Activated CD8-positive, alpha-beta memory T cell treated with anti-CD3 and anti-CD28 coated beads for 36 hours (primary cell): ENCODE data around the gene F7. TPM values are rescaled to one million over a fixed set of nuclear protein-coding genes. Genes with fewer than 3 reads are reported as not detected.

Source experiments
- CTCF ChIA-PET: fragments of 350-600 bp; sonication (Branson Sonifier 250); formaldehyde crosslinking; loops from one replicate; lab custom pipeline; 2021; ENCODE audit warnings: antibody characterized with exemption; lab: Charles Lee
- POLR2A ChIA-PET: fragments of 350-600 bp; sonication (Branson Sonifier 250); formaldehyde crosslinking; loops from one replicate; lab custom pipeline; 2021; ENCODE audit warnings: antibody characterized with exemption; lab: Charles Lee
- total RNA-seq, 2 experiments: library from RNA; stranded (reverse); gene quantifications; one replicate each; pipeline ENCODE4 v1.2.3, GENCODE V29; 2021

Gene F7
- total RNA-seq, 2 experiments from 2014 or later = 0.30 to 0.46 TPM

DNA sequence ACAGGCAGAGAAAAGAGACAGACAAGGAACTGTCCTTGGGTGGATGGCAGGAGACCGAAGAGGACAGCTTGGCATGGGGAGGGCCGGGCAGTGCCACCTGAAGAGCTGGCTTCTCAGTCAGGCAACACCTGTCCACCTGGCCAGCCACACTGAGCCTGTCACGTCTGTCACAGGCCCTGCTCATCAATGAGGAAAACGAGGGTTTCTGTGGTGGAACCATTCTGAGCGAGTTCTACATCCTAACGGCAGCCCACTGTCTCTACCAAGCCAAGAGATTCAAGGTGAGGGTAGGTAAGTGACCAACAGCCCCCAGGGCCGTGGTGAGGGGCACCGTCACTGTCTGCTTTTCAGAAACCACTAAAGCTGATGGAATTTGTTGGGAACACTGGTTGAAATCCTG, 41.6 kb downstream of the F7 start:
- POLR2A ChIA-PET = no interaction called here
- CTCF ChIA-PET = no interaction called here

DNA sequence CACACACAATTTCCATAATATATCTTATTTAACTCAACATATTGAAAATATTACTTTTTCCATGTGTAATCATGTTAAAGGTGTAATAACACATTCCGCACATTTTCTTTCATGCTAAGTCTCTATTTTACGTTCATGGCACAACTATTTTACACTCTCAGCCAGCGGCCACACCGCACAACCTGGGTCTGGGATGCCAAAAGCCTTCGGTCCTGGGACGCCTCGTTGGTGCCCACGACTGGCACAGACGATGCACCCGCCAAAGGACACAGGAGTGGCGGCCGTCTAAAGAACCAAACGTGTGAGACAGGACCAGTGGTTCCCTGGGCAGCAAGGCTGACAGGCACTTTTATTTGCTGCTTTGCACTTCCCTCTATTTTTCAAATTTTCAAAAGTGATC, 42.8 kb downstream of the F7 start:
- ChIA-PET POLR2A (no interaction called here), CTCF (no interaction called here)

- CTCF ChIA-PET = no interaction called here
- POLR2A ChIA-PET = no interaction called here
Measured at GRCh38 chr13:113148940-113149503, 43.4 kb downstream of the F7 start.

DNA sequence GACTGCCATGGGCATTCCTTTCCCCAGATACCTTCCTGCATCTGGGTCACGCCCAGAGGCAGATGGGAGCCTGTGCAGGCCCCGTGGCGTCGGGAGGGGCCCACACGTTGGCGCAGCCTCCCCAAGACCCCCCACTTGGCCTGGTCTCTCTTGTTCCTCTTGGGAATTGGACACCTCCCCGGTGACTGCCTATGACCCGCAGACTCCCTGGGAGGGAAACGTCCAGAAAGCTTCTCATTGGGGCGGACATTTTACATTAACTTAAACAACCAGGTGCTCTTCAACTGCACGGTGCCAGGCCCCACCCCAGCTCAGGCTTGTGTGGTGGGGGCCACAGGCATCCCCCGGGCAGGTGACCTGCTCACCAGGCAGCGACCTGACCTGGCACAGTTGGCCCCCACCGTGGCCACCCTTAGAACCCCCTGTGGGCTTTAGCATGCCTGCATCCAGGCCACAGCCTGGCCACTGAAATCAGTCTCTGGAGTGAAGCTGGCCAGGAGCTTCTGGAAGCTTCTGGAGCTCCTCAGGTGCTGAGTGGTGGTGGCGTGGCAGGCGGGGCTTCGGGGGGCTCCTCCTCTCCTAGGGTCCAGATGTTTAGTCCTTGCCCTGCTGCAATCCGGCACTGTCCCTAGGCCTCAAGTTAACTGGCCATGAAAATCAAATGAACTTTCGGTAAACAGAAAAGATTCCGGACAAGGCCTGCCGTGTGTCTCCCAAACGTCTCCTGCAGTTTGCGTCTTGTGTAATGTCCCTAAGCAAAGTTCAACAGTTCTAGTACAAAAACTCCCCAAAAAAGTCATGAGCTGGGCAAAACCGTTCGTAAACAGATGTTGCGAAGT, 44.3 kb downstream of the F7 start:
- CTCF ChIA-PET = no interaction called here
- POLR2A ChIA-PET = no interaction called here

DNA sequence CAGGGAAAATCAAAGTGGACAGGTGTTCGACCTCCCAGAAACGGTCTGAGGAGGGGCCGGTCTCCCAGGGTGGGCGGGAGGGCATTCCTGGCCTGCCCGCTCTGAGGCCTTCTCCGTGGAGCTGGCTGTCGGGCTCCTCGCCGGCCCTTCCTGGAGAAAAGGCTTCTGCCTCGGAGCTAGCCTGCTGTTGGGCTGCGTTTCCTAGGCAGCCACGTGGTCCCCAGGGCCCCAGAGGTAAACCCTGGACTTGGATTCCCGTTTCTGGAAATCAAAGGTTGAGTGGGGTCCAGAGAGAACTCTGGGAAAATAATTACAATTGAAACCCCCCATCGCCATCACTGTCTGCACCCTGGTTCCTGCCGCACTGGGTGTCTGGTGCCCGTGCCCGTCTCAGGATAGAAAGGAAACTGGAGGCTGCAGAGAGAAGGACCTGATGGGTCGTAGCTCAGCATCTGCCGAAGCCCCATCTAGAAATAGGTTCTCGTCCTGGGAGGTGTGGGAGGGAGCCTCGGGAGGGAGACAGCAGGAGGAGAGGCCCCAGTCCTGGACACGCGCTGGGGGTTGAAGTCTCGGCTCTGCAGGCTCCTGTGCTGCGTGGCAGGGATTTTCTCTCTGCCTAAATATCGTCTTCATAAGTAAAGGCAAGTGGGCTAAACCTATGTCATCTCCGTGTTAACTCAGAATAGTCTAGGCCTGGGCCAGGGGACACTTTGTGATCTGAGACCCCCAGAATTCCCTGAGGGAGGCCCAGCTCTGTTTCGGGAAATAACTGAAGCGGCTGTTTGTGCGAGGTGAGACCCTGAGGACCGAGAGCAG, 45.2 kb downstream of the F7 start:
- CTCF ChIA-PET = interaction anchor here (1.0 kb wide), 1 partner anchor 9 kb away, joined by 3 read pairs; no protein-coding TSS in a partner anchor

GRCh38 chr13:113151745-113152690, 46.4 kb downstream of the F7 start:
- ChIA-PET POLR2A (no interaction called here), CTCF (interaction anchor here (0.6 to 1.0 kb wide), 2 partner anchors 10 to 216 kb away, joined by 3 read pairs; no protein-coding TSS in a partner anchor)

More for the DNA sequence above, 45.2 kb downstream of the F7 start:
- POLR2A ChIA-PET = no interaction called here

- POLR2A ChIA-PET = interaction anchor here (1.0 kb wide), 1 partner anchor 57 kb away, joined by 3 read pairs; the partner anchor contains the start of gene CUL4A
- CTCF ChIA-PET = no interaction called here
Measured at GRCh38 chr13:113152691-113152983, 47.0 kb downstream of the F7 start.

DNA sequence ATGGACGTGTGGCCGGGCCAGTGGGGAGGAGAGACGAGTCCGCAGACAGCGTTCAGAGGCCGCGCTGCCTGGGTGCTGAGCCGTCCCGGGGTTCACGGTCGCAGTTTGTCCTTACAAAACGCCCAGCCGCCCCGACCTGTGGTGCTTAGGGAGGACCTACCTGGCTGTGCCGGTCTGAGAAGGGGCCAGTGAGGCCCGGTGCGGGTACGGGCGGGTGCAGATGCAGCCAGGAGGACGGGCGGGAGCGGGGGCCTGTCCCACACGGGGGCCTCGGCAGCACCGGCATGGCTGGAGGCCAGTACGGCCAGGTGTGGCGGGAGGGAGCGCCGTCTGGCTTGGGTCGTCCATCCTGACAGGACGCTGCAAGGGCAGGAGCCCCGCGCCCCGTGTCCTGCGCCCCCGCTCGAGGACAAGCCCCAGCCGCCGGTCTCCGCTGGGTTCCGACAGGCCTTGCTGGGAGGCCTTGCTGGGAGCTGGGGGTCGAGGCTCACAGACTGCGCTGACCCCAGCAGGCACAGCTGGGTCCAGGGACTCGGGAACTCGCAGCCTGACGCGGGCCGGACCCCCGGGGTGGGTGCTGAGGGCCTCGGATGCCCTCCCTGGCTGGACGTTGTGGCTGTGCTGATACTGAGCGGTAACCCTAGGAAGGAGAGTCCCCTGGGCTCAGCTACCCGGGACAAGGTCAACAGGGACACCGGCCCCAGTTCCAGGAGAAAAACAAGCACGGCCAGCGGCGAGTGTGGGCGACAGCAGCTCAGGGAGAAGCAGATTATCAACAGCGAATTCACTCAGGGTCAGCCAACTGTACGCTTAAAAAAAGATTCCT, 47.6 kb downstream of the F7 start:
- POLR2A ChIA-PET = interaction anchor here (0.6 to 1.0 kb wide), 2 partner anchors 56 to 60 kb away, joined by 3 read pairs; partner anchors contain the start of gene CUL4A
- CTCF ChIA-PET = no interaction called here

DNA sequence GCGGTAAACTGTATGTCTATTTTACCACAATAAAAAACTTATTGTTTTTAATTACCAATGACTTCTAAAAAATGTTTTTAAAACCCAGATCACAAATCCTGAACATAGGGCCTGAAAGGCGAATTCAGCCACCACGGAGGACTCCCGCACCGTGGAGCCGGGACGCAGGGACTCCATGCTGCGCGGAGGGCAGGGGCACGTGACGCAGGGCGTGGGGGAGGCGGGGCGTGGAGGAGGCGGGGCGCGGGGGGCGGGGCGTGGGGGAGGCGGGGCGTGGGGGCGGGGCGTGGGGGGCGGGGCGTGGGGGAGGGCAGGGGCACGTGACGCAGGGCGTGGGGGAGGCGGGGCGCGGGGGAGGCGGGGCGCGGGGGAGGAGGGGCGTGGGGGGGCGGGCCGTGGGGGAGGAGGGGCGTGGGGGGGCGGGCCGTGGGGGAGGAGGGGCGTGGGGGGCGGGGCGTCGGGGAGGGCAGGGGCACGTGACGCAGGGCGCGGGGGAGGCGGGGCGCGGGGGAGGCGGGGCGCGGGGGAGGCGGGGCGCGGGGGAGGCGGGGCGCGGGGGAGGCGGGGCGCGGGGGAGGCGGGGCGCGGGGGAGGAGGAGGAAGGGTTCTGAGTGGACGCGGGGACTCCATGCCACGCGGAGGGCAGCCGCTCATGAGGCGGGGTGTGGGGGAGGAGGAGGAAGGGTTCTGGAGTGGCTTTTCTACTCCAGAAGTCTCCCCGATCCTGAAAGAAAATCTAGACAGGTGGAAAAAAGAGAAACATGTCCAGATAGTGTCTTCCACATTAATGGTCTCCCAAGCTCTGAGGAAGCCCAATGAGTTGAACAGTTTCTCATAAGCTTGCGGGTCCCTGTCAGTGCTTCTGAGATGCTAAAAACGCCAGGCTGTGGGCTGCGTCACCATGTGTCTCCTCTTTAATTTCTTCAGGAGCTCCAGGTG, 48.5 kb downstream of the F7 start:
- POLR2A ChIA-PET = interaction anchor here (0.6 to 1.0 kb wide), 2 partner anchors 55 to 61 kb away, joined by 3 read pairs; partner anchors contain the start of gene CUL4A
- CTCF ChIA-PET = no interaction called here

DNA sequence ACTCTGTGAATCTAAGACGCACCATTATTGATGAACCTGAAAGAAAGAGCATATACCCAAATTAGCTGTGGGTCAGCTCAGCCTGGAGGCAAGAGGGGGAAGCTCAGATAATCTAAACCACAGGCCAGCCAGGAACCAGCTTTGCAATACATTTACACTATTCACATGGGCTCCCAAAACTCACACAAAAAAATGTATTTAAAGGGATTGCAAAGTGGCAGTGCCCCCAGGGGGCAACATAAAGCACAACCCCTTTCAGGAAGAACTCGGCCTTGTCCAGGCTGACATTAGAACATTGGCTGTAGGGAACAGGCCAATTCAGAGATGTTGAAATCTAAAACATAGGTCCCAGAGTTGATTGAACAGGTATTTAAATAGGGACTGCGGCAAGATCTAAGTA, 49.6 kb downstream of the F7 start:
- POLR2A ChIA-PET = no interaction called here
- CTCF ChIA-PET = no interaction called here

DNA sequence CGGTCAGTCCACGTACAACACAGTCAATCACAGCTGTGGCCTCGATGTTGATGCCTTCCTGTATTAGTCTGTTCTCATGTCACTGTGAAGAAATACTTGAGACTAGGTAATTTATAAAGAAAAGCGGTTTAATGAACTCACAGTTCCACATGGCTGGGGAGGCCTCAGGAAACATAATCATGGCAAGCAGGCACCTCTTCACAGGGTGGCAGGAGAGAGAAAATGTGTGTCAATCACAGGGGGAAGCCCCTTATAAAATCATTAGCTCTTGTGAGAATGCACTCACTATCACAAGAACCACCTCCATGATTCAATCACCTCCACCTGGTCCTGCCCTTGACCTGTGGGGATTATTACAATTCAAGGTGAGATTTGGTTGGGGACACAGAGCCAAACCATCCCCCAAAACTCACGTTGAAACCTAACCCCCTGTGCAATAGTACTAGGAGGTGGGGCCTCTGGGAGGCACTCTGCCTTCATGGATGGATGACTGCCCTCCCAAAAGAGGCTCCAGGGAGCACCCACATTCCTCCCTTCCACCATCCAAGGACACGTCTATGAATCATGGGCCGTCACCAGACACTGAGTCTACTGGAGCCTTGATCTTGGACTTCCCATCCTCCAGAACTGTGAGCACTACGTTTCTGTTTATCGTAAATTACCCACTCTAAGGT, 50.5 kb downstream of the F7 start:
- ChIA-PET CTCF (interaction anchor here (1.1 kb wide), 1 partner anchor 11 kb away, joined by 4 read pairs; no protein-coding TSS in a partner anchor), POLR2A (no interaction called here)

DNA sequence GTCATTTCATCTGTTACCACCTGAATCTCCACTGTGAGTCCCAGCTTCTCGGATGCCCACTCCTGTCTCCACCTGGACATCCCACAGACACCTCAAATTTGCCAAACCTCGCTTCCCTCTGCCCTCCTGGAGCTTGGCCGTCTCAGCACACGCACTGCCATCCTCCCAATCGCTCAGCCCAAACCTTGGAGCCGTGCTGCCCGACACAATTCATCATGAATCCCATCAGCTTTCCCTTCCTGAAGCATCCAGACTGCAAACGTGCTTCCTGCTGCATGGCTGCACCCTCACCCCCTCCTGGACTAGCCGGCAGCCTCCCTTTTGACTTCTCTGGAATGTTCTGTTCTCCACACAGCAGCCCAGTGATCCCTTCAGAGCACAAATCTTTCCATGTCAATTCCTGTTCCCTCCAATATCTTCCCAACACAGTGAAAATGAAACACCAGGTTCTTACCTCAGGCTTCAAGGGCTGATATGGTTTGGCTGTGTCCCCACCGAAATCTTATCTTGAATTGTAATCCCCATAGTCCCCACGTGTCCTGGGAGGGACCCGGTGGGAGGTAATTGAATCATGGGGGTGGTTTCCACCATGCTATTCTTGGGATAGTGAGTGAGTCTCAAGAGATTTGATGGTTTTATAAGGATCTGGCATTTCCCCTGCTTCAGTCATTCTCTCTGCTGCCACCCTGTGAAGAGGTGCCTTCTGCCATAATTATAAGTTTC, 51.8 kb downstream of the F7 start:
- CTCF ChIA-PET = interaction anchor here (1.1 kb wide), 1 partner anchor 9 kb away, joined by 4 read pairs; no protein-coding TSS in a partner anchor
- POLR2A ChIA-PET = no interaction called here

- CTCF ChIA-PET = interaction anchor here (0.7 kb wide), 1 partner anchor 9 kb away, joined by 3 read pairs; no protein-coding TSS in a partner anchor
- POLR2A ChIA-PET = no interaction called here
Measured at GRCh38 chr13:113157929-113158747, 52.5 kb downstream of the F7 start, which contains the start of gene PROZ. PROZ (plus strand) TSS chr13:113158648; CDS start chr13:113158661, 13 bp downstream.

- ChIA-PET POLR2A (no interaction called here), CTCF (no interaction called here)
Measured at GRCh38 chr13:113158946-113159345, 53.4 kb downstream of the F7 start.

GRCh38 chr13:113159701-113160100, 54.1 kb downstream of the F7 start:
- ChIA-PET POLR2A (no interaction called here), CTCF (no interaction called here)
